Activated T-cell treated with anti-CD3 and anti-CD28 coated beads, Interleukin-2, amount 50 U/mL, for 4 hours (primary cell): ENCODE results near the gene ELAVL4. TPM values are rescaled to one million over a fixed set of nuclear protein-coding genes. Genes with fewer than 3 reads are reported as not detected.

ENCODE experiments used
- ATAC-seq, 2 donors: fragments of 200-7000 bp; cut with Tn5 transposase; one replicate each; pipeline ENCODE4 v1.10.0; 2021
- DNase-seq: peaks from one replicate; pipeline ENCODE4 v3.0.0-alpha.2; 2020
- H3K27me3 Mint-ChIP-seq: one replicate; pipeline ENCODE4 v1.8.0; 2021; ENCODE audit warnings: low read depth, mixed read lengths
- H3K36me3 Mint-ChIP-seq: one replicate; pipeline ENCODE4 v1.8.0; 2022; ENCODE audit warnings: mixed read lengths; ENCODE audit not compliant: insufficient read depth
- H3K4me1 Mint-ChIP-seq: one replicate; pipeline ENCODE4 v1.8.0; 2021; ENCODE audit warnings: low read depth, mixed read lengths
- H3K4me3 Mint-ChIP-seq: one replicate; pipeline ENCODE4 v1.8.0; 2021; ENCODE audit warnings: mild to moderate bottlenecking, moderate library complexity, mixed read lengths
- H3K9me3 Mint-ChIP-seq: one replicate; pipeline ENCODE4 v1.8.0; 2021; ENCODE audit warnings: mixed read lengths
- total RNA-seq, 3 donors: library from RNA; stranded (reverse); gene quantifications; one replicate each; pipeline ENCODE4 v1.2.1, GENCODE V29; 2021

Gene ELAVL4
- total RNA-seq, 3 donors from 2014 or later, result not detected

DNA sequence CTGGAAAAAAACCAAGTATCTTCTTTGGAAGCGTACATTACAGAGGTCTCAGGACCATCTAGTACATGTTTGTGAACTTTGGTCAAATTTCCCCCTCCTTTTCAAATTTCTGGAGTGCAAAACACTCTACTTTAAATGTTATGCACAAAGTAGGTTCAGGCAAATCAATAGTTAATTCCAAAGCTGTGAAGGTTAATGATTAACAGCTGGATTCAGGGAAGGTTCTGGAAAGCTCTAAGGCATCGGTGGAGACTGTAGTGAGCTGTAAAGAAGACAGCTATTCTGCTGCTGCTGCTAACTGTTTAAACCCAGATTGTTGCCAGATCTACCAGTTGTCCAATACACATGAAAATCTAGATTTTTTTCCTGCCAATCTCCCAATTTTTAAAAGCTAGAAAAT, 70.9 kb downstream of the ELAVL4 start:
- Mint-ChIP-seq H3K27me3 (peaks cover 8% of the 10 kb centered on the region), H3K36me3 (no peaks in the 10 kb centered on the region), H3K9me3 (no peaks in the 10 kb centered on the region), H3K4me1 (no peaks in the 10 kb centered on the region), H3K4me3 (no peak overlapping the region)
- DNase-seq (no peak), ATAC-seq (no peak)

DNA sequence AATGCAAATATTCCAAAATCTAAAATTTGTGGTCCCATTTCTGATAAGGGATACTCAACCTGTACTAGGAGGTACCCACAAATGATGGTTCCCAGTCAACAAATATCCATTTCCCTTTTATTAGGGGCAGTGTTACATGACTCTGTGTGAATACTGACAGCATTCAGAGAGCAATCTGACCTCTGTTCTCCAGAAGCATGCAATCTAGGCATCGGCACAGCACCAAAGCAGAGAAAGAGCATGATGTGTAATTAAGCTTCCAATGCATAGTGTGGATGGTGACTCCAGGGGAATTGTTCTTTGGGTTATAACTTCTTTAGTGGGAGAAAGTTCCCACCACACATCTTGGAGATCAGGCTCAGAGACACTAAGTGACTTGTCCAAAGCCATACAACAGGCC, 71.6 kb downstream of the ELAVL4 start:
- DNase-seq, result no peak
- H3K27me3 Mint-ChIP-seq, result peaks cover 8% of the 10 kb centered on the region
- no peaks in the 10 kb centered on the region for H3K9me3 Mint-ChIP-seq
- H3K36me3 Mint-ChIP-seq, result no peaks in the 10 kb centered on the region
- H3K4me1 Mint-ChIP-seq, result no peaks in the 10 kb centered on the region
- no peak overlapping the region for H3K4me3 Mint-ChIP-seq
- no peak for ATAC-seq

DNA sequence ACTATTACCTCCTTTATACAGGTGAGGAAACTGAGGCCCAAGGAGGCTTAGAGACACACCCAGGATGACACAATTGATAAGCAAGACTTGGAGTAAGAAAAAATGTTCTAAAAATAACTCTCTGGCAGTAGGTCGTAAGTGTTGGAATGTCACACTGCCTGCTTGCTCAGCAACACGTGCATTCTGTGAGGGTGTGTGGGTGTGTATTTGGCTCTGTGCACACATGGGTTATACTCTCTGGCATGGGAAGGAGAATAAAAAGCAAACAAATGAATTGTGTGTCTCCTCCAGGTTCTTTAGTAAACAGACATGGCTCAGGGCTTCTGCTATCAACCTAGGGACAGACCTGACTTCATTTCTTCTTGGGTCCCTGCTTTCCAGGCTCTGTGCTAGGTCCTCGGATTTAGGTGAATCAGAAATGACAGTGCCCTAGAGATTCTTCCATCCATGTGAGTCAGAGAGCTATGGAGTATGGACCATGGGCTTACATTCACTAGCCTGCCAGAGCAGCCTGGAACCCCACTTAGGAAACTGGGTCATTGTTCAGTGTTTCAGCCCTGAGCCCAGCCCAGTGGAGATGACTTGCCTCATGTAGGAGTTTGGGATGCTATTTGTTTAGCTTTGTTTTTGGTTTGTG, 72.4 kb downstream of the ELAVL4 start:
- Mint-ChIP-seq H3K27me3 (peaks cover 8% of the 10 kb centered on the region), H3K9me3 (no peaks in the 10 kb centered on the region), H3K4me3 (no peak overlapping the region), H3K36me3 (no peaks in the 10 kb centered on the region), H3K4me1 (no peaks in the 10 kb centered on the region)
- DNase-seq (no peak), ATAC-seq (no peak)

DNA sequence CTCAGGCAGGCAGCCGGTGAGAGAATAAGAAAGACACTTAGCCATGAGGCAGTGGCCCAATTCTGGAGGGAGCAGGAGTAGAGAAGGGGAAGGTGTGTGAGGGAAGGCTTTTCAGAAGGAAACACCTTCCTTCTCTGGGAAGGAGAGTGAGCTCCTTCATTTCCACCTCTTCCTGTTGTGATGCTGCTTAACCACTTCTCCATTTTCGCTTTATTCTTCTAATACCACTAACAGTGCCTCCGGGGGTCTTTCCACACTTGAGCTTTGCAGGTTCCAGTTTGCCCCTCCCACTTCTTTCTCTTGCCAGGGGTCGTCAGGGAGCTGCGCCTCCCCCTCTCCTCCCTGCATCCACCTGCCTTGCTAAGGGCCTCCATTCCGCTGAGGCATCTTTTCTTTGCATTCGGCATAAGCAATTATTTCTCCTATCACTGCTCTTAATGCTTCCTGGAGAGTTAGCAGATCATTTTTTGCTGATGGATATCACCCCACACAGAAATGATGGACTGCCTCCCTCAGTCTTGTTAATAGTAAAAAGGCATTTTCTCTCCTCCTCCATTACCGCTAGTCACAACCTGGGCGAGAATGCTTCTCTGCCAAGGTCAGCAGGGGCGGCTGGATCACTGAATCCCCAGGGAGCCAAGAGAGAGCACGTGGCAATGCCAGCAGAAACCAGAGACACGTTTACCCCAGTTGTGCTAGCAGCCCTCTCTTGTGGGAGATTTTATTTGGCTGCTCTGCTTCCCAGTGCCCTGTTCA, 74.8 kb downstream of the ELAVL4 start:
- Mint-ChIP-seq H3K27me3 (peaks cover 6% of the 10 kb centered on the region), H3K4me1 (no peaks in the 10 kb centered on the region), H3K4me3 (no peak overlapping the region), H3K9me3 (no peaks in the 10 kb centered on the region), H3K36me3 (no peaks in the 10 kb centered on the region)
- DNase-seq (no peak), ATAC-seq (no peak)

DNA sequence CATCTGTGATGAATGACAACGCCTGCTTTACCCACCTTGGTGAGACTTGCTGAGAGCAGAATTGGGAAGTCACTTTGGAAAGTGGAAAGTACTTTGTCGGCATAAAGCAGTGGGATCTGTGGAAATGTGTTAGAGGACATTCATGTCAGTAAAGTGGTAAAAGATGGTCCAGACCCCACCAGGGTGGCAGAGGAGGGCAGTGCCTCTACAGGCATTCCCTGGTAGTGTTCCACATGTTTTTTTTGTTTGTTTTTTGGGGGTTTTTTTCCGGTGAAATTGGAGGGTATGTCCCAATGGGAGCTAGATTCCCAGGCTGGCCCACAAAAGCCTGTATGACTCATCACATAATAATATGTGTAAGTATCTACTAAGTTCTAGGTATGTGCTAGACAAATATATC, 80.6 kb downstream of the ELAVL4 start:
- DNase-seq (no peak), ATAC-seq (no peak)
- Mint-ChIP-seq H3K4me3 (no peak overlapping the region), H3K27me3 (peaks cover 5% of the 10 kb centered on the region), H3K4me1 (no peaks in the 10 kb centered on the region), H3K36me3 (no peaks in the 10 kb centered on the region), H3K9me3 (no peaks in the 10 kb centered on the region)

DNA sequence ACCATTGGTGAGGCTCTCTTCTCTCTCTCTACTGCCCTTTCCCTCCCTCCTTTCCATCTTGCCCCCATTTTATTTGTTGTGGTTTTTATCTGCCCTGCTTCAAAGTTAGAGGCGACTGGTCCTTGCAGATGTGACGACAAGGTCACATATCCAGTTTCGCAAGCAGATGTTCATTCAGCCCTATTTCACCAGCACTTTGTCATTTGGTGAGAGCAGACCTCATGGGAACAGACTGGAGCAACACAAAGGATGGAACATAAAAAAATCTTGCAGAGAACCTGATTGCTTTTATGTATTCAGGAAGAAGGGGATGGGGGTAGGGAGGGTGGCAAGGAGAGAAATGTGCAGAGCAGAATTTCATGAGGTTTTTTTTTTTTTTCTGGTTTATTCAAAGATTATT, 84.3 kb downstream of the ELAVL4 start:
- H3K4me1 Mint-ChIP-seq, result no peaks in the 10 kb centered on the region
- DNase-seq, result no peak
- peaks cover 8% of the 10 kb centered on the region for H3K27me3 Mint-ChIP-seq
- no peaks in the 10 kb centered on the region for H3K9me3 Mint-ChIP-seq
- no peak for ATAC-seq
- no peak overlapping the region for H3K4me3 Mint-ChIP-seq
- no peaks in the 10 kb centered on the region for H3K36me3 Mint-ChIP-seq

DNA sequence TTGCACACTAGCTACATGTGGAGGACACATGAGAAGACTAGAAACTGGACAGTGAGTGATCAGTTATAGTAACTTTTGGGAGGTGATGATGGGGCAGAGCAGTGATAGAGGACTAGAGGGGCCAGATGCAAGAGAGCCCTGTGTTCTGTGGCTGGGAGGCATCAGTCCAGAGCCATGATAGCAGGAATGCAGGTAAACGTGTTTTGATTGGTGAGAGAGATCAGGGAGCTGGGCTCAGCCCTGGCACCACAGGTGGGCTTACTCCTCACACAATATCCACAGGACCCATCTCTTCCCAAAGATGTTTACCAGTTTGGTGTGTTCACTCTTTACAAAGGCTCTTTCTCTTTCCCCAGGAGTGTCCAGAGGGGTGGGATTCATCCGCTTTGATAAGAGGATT, 86.5 kb downstream of the ELAVL4 start:
- Mint-ChIP-seq H3K4me3 (no peak overlapping the region), H3K27me3 (peaks cover 8% of the 10 kb centered on the region), H3K4me1 (no peaks in the 10 kb centered on the region), H3K36me3 (no peaks in the 10 kb centered on the region), H3K9me3 (no peaks in the 10 kb centered on the region)
- ATAC-seq (no peak), DNase-seq (no peak)

DNA sequence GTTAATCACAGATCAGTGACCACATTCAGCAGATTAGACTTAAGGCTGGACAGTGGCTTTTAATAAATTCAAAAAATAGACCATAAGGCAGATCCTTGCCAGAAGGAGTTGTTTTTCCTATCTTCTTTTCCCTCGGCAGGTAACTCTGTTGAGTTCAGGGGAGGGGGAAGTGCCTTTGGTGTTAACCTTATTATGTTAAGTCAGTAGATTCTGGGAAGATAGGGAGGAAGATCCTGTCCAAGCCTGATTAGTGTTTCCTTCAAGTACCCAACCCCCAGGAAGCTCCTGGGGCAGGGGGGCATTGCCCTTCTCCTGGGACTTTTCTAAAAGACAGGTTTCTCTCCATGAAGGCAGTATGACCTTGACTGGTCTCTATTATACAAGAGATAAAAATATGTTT, 87.4 kb downstream of the ELAVL4 start:
- Mint-ChIP-seq H3K36me3 (no peaks in the 10 kb centered on the region), H3K4me3 (no peak overlapping the region), H3K27me3 (peaks cover 8% of the 10 kb centered on the region), H3K4me1 (no peaks in the 10 kb centered on the region), H3K9me3 (no peaks in the 10 kb centered on the region)
- ATAC-seq, result no peak
- no peak for DNase-seq

DNA sequence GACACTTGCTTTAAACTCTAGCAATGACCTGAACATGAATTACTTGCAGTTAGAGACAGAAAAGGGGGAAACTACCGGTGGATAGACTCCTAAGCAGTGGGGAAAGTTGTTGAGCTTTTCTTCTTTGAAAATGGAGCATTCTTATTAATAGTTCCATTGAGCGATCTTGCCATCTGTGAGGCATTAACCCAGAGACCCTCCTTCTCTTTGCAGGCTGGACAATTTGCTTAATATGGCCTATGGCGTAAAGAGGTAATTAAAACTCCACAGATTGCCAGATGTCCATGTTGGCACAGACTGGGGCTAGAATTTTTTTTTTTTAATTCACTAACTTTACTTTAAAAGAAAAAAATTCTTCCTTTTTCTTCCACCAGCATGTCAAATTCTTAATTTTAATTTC, 88.5 kb downstream of the ELAVL4 start:
- Mint-ChIP-seq H3K4me3 (no peak overlapping the region), H3K27me3 (peaks cover 8% of the 10 kb centered on the region), H3K9me3 (no peaks in the 10 kb centered on the region), H3K36me3 (no peaks in the 10 kb centered on the region), H3K4me1 (no peaks in the 10 kb centered on the region)
- ATAC-seq, result no peak
- DNase-seq, result no peak

DNA sequence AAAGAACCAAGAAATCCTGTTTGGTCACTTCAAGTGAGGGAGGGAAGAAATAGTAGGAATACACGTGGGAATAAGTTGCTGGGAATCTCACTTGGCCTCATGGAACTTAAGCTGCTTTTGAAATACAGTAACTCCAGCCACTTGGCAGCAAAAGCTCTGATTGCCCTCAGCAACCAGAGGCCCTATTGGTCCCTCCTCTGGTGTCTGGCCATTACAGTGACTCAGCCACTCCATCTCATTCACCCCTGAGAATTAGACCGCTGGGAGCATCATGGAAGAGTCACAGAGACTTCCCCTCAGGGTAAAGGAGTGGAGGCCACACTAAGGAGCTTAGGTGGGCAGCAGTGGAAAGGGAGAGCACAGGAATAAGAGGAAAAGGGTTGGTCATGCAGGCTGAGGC, 99.6 kb downstream of the ELAVL4 start:
- Mint-ChIP-seq H3K4me1 (no peaks in the 10 kb centered on the region), H3K9me3 (no peaks in the 10 kb centered on the region), H3K36me3 (no peaks in the 10 kb centered on the region), H3K27me3 (no peaks in the 10 kb centered on the region), H3K4me3 (no peak overlapping the region)
- DNase-seq, result no peak
- no peak for ATAC-seq

DNA sequence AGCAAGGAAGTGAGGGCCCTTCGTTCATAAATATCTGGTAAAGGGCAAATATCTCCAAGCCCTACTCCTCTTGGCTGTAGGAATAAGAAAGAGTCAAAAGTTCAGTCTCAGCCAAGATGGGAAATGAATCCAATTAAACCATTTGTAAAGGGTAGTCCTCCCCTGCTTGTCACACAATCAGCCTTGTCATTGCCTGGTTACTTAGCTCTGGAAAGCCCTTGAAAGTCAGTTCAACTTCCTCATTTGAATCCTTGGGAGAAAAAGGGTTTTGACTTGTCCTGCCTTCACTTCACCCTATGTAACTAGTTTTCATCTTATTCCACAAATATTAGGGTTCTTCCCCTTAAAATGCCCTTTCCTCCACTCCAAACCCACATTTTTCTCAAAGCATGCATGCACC, 100.0 kb downstream of the ELAVL4 start:
- no peaks in the 10 kb centered on the region for H3K9me3 Mint-ChIP-seq
- H3K4me3 Mint-ChIP-seq, result no peak overlapping the region
- no peak for DNase-seq
- no peaks in the 10 kb centered on the region for H3K36me3 Mint-ChIP-seq
- ATAC-seq, result no peak
- no peaks in the 10 kb centered on the region for H3K27me3 Mint-ChIP-seq
- H3K4me1 Mint-ChIP-seq, result no peaks in the 10 kb centered on the region

DNA sequence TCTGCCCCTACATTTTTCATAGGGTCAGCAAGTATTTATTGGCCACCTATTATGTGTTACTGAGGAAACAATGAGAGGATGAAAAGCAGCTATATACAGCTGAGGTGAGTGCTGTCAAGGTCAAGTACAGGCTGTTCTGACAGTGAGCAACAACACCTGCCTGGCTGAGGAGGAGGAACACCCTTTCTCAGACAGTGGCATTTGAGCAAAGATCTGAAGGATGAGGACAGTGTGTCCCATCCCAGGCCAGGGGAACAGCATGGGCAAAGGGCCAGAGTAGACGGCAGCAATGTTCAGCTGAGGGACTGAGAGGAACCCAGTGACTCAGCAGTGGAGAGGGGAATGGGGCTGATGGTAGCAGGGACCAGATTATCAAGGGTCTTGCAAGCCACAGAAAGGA, 101.0 kb downstream of the ELAVL4 start:
- DNase-seq (no peak), ATAC-seq (no peak)
- H3K27me3 Mint-ChIP-seq, result no peaks in the 10 kb centered on the region
- H3K4me3 Mint-ChIP-seq, result no peak overlapping the region
- no peaks in the 10 kb centered on the region for H3K4me1 Mint-ChIP-seq
- no peaks in the 10 kb centered on the region for H3K9me3 Mint-ChIP-seq
- no peaks in the 10 kb centered on the region for H3K36me3 Mint-ChIP-seq

DNA sequence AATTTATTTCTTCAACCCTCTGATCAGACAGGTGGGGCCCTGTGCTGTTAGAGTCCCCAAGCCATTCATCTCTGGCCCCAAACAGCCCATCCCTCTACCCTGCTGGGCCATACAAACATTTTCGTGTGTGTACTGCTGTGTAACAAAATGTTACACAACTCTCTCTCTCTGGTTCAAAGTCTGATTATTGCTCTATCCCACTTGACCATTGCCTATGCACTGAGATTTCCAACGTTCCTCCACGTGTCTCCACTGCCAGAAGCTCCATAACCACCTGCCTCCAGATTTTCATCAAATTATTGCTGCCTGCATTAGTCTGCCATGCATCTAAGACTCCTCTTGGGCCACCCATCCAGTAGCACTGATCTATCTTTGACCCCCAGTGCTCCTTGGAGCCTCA, 104.8 kb downstream of the ELAVL4 start:
- H3K27me3 Mint-ChIP-seq, result no peaks in the 10 kb centered on the region
- H3K9me3 Mint-ChIP-seq, result no peaks in the 10 kb centered on the region
- no peak overlapping the region for H3K4me3 Mint-ChIP-seq
- no peaks in the 10 kb centered on the region for H3K4me1 Mint-ChIP-seq
- no peaks in the 10 kb centered on the region for H3K36me3 Mint-ChIP-seq
- ATAC-seq (no peak), DNase-seq (no peak)

DNA sequence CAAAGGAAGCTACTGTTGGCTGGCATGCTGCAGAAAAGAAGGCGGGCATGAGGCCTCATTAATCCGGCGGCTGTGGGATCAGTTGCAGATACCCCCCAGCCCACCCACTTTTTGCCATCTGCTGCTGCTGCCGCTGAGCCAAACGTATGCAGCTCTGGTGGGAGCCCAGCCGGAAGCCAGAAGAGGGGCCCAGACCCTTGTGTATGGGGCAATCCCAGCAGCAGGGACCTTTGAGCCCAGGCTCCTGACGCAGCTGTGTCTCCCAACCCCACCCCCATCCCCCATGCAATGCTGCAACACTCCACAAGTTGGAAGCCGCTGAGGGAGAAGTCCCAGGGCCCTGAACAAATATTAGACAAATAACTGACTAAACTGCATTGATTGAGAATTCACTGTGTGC, 106.0 kb downstream of the ELAVL4 start:
- ATAC-seq (no peak), DNase-seq (no peak)
- Mint-ChIP-seq H3K4me3 (no peak overlapping the region), H3K4me1 (no peaks in the 10 kb centered on the region), H3K36me3 (no peaks in the 10 kb centered on the region), H3K9me3 (peaks cover 3% of the 10 kb centered on the region), H3K27me3 (no peaks in the 10 kb centered on the region)

DNA sequence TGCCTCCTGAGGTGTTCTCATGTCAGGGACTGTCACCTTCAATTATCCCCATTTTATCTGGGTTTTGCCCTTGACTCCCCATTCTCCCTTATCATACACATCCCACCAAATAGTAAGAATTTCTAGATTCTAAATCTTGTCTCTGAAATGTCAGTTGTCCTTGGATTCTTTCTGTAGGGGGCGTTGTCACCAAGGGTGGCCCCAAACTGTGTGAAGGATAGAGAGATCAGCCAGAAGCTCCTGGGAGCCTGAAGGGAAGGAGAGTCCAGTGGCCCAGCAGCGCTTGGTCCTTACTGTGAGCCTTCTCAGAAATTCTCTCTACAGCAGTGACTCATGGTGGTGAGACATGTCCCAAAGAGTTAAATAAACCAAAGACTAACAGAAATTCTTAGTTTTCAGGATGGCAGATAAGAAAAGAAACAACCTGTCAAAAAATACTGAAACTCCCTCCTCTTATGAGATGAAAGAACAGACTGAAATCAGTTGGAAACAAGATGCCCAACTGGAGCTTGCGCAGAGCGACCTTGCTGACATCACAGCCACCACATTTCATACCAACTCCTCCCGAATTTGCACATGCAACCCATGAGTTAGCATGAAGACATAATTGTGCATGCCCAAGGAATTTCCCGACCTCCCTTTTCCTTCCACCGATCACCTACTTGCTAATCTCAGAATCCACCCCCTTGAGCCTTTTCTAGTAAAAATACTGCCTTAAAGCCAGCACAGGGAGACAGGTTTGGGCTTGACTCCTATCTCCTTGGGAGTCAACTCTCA, 109.8 kb downstream of the ELAVL4 start:
- H3K9me3 Mint-ChIP-seq, result peaks cover 3% of the 10 kb centered on the region
- no peaks in the 10 kb centered on the region for H3K36me3 Mint-ChIP-seq
- no peaks in the 10 kb centered on the region for H3K27me3 Mint-ChIP-seq
- ATAC-seq (no peak), DNase-seq (no peak)
- H3K4me3 Mint-ChIP-seq, result no peak overlapping the region
- H3K4me1 Mint-ChIP-seq, result no peaks in the 10 kb centered on the region
